ENCODE results near the gene ATXN1.
A peak's percentile ranks its signal among the peaks of the same experiment; 100 is the strongest.

ATXN1 gene

DNA sequence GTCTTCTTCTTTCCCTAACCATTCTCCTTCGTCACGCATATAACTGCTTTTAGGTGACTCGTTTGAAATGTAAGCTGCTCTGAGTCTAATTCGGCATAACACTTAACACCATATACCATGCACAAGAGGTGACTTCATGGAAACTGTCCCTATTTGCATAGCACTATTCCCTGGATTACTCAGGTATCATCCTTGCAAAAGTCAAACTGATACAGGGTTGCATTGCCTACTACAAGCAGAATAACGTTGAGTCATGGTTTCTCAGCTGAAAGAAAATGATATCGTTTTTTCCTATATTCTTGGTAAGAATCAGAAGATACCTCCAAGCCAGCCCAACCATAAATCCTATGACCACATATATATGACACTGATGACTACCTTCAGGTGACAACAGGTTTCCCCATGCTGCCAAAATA lies 227.5 kb downstream of the ATXN1 start:
- Histone ChIP-seq H3K4me1 (ENCODE audit: control insufficient read depth, insufficient read depth, low read length) (peaks cover 2% of the 10 kb centered on the region; the same call in 1 of the 2 replicates), H3K36me3 (ENCODE audit: control insufficient read depth in 2 of 2, insufficient read depth in 1 of 2, low read length in 2 of 2) (no peaks in the 10 kb centered on the region), H3K9me3 (ENCODE audit: control insufficient read depth, insufficient read depth, low read depth, low read length) (no peaks in the 10 kb centered on the region), H3K27ac (ENCODE audit: extremely low read depth, low read depth, low read length) (no peak overlapping the region), H3K4me3 (ENCODE audit: low read depth, low read length) (no peak overlapping the region)
- TF ChIP-seq ZNF10 (tag by site-specific recombination; IDR thresholded peaks at IDR 0.05), result no peak
- TF ChIP-seq, protein P1, sequence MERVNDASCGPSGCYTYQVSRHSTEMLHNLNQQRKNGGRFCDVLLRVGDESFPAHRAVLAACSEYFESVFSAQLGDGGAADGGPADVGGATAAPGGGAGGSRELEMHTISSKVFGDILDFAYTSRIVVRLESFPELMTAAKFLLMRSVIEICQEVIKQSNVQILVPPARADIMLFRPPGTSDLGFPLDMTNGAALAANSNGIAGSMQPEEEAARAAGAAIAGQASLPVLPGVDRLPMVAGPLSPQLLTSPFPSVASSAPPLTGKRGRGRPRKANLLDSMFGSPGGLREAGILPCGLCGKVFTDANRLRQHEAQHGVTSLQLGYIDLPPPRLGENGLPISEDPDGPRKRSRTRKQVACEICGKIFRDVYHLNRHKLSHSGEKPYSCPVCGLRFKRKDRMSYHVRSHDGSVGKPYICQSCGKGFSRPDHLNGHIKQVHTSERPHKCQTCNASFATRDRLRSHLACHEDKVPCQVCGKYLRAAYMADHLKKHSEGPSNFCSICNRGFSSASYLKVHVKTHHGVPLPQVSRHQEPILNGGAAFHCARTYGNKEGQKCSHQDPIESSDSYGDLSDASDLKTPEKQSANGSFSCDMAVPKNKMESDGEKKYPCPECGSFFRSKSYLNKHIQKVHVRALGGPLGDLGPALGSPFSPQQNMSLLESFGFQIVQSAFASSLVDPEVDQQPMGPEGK (tag by site-specific recombination; IDR thresholded peaks at IDR 0.05), result no peak
- 0 out of 2 replicates have a peak, but pooled peaks have one; percentile 32 for TF ChIP-seq SCRT2 (tag by site-specific recombination; IDR thresholded peaks at IDR 0.05)
- TF ChIP-seq, protein P2, sequence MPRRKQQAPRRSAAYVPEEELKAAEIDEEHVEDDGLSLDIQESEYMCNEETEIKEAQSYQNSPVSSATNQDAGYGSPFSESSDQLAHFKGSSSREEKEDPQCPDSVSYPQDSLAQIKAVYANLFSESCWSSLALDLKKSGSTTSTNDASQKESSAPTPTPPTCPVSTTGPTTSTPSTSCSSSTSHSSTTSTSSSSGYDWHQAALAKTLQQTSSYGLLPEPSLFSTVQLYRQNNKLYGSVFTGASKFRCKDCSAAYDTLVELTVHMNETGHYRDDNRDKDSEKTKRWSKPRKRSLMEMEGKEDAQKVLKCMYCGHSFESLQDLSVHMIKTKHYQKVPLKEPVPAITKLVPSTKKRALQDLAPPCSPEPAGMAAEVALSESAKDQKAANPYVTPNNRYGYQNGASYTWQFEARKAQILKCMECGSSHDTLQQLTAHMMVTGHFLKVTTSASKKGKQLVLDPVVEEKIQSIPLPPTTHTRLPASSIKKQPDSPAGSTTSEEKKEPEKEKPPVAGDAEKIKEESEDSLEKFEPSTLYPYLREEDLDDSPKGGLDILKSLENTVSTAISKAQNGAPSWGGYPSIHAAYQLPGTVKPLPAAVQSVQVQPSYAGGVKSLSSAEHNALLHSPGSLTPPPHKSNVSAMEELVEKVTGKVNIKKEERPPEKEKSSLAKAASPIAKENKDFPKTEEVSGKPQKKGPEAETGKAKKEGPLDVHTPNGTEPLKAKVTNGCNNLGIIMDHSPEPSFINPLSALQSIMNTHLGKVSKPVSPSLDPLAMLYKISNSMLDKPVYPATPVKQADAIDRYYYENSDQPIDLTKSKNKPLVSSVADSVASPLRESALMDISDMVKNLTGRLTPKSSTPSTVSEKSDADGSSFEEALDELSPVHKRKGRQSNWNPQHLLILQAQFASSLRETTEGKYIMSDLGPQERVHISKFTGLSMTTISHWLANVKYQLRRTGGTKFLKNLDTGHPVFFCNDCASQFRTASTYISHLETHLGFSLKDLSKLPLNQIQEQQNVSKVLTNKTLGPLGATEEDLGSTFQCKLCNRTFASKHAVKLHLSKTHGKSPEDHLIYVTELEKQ (tag by site-specific recombination; IDR thresholded peaks at IDR 0.05; ENCODE audit: borderline replicate concordance), result no peak
- TF ChIP-seq ZNF248 (tag by site-specific recombination; IDR thresholded peaks at IDR 0.05), result no peak
- no peak for TF ChIP-seq ZBTB21 (tag by site-specific recombination; IDR thresholded peaks at IDR 0.05)
- TF ChIP-seq ZNF354C (tag by site-specific recombination; IDR thresholded peaks at IDR 0.05; ENCODE audit: borderline replicate concordance, low read depth), result no peak
- TF ChIP-seq SALL2 (tag by site-specific recombination; IDR thresholded peaks at IDR 0.05; ENCODE audit: borderline replicate concordance), result no peak
- TF ChIP-seq ZNF571 (tag by site-specific recombination; IDR thresholded peaks at IDR 0.05), result no peak
- TF ChIP-seq ZNF202 (tag by site-specific recombination; IDR thresholded peaks at IDR 0.05; ENCODE audit: borderline replicate concordance), result no peak
- TF ChIP-seq, protein P3, sequence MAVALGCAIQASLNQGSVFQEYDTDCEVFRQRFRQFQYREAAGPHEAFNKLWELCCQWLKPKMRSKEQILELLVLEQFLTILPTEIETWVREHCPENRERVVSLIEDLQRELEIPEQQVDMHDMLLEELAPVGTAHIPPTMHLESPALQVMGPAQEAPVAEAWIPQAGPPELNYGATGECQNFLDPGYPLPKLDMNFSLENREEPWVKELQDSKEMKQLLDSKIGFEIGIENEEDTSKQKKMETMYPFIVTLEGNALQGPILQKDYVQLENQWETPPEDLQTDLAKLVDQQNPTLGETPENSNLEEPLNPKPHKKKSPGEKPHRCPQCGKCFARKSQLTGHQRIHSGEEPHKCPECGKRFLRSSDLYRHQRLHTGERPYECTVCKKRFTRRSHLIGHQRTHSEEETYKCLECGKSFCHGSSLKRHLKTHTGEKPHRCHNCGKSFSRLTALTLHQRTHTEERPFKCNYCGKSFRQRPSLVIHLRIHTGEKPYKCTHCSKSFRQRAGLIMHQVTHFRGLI (tag by site-specific recombination; IDR thresholded peaks at IDR 0.05), result no peak
- no peak for TF ChIP-seq ZNF140 (tag by site-specific recombination; IDR thresholded peaks at IDR 0.05)
- TF ChIP-seq ZFP69B (tag by site-specific recombination; IDR thresholded peaks at IDR 0.05), result no peak
- TF ChIP-seq ZNF585B (tag by site-specific recombination; IDR thresholded peaks at IDR 0.05), result no peak
- no peak for TF ChIP-seq ZNF404 (tag by site-specific recombination; IDR thresholded peaks at IDR 0.05)
- TF ChIP-seq ZXDB (tag by site-specific recombination; IDR thresholded peaks at IDR 0.05), result no peak
- no peak for TF ChIP-seq ZNF623 (tag by site-specific recombination; IDR thresholded peaks at IDR 0.05)
- TF ChIP-seq ZNF112 (tag by site-specific recombination; IDR thresholded peaks at IDR 0.05), result no peak
- no peak for TF ChIP-seq ZFHX2 (tag by site-specific recombination; conservative IDR thresholded peaks at IDR 0.05)
- 0 out of 2 replicates have a peak, but pooled peaks have one; percentile 12 for TF ChIP-seq ZNF629 (tag by site-specific recombination; IDR thresholded peaks at IDR 0.05)
- TF ChIP-seq ZNF600 (tag by site-specific recombination; IDR thresholded peaks at IDR 0.05), result peak; percentile 62; the same call in 1 of the 2 replicates
- no peak for TF ChIP-seq ZNF211 (tag by site-specific recombination; IDR thresholded peaks at IDR 0.05; ENCODE audit: low read depth)
- TF ChIP-seq, protein P4, sequence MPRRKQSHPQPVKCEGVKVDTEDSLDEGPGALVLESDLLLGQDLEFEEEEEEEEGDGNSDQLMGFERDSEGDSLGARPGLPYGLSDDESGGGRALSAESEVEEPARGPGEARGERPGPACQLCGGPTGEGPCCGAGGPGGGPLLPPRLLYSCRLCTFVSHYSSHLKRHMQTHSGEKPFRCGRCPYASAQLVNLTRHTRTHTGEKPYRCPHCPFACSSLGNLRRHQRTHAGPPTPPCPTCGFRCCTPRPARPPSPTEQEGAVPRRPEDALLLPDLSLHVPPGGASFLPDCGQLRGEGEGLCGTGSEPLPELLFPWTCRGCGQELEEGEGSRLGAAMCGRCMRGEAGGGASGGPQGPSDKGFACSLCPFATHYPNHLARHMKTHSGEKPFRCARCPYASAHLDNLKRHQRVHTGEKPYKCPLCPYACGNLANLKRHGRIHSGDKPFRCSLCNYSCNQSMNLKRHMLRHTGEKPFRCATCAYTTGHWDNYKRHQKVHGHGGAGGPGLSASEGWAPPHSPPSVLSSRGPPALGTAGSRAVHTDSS (tag by site-specific recombination; IDR thresholded peaks at IDR 0.05), result no peak
- TF ChIP-seq, protein P5, sequence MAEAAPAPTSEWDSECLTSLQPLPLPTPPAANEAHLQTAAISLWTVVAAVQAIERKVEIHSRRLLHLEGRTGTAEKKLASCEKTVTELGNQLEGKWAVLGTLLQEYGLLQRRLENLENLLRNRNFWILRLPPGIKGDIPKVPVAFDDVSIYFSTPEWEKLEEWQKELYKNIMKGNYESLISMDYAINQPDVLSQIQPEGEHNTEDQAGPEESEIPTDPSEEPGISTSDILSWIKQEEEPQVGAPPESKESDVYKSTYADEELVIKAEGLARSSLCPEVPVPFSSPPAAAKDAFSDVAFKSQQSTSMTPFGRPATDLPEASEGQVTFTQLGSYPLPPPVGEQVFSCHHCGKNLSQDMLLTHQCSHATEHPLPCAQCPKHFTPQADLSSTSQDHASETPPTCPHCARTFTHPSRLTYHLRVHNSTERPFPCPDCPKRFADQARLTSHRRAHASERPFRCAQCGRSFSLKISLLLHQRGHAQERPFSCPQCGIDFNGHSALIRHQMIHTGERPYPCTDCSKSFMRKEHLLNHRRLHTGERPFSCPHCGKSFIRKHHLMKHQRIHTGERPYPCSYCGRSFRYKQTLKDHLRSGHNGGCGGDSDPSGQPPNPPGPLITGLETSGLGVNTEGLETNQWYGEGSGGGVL (tag by site-specific recombination; IDR thresholded peaks at IDR 0.05), result no peak
- TF ChIP-seq ZNF654 (tag by site-specific recombination; IDR thresholded peaks at IDR 0.05; ENCODE audit: low read depth), result no peak
- TF ChIP-seq, protein P6, sequence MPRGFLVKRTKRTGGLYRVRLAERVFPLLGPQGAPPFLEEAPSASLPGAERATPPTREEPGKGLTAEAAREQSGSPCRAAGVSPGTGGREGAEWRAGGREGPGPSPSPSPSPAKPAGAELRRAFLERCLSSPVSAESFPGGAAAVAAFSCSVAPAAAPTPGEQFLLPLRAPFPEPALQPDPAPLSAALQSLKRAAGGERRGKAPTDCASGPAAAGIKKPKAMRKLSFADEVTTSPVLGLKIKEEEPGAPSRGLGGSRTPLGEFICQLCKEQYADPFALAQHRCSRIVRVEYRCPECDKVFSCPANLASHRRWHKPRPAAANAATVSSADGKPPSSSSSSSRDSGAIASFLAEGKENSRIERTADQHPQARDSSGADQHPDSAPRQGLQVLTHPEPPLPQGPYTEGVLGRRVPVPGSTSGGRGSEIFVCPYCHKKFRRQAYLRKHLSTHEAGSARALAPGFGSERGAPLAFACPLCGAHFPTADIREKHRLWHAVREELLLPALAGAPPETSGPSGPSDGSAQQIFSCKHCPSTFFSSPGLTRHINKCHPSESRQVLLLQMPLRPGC (tag by site-specific recombination; IDR thresholded peaks at IDR 0.05), result no peak
- no peak for TF ChIP-seq ZIC2 (tag by site-specific recombination; IDR thresholded peaks at IDR 0.05)
- POLR2A ChIA-PET, result no interaction called here
- CTCF ChIA-PET, result interaction anchor here (0.5 to 1.6 kb wide), 3 partner anchors 22 to 230 kb away, joined by 3 to 5 read pairs (median 3); no protein-coding TSS in a partner anchor
